ENCODE measurements around the gene S100A13.
"Not testable (repeated sequence)": the region's sequence is repeated elsewhere in the genome, so short reads cannot be mapped to it uniquely, and the experiment has no call there.

S100A13 gene

DNA sequence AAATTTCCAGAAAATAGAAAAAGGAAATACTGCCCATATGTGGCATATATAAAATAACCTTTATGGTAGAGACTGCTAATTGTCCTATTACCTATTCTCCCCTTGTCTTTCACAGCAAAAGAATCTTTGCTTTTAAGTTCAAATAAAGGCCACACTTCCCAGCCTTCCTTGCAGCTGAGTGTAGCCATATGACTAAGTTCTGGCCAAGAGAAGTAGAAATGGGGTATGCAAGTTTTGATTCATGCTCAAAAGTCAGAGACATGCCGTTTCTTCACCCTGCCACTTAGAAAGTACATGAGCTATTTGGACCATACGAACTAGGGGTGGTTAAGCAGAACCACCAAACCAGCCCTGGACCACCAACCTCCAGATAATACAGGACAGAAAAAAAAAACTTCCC is 43.3 kb downstream of the S100A13 start:
- no peaks in the 10 kb centered on the region for H3K36me3 ChIP-seq (ENCODE audit: control insufficient read depth, insufficient read depth, low read length)
- H3K9ac ChIP-seq (ENCODE audit: low read length): no peak overlapping the region
- H3K27ac ChIP-seq (ENCODE audit: low read depth, low read length): no peak overlapping the region
- H3K4me1 ChIP-seq (ENCODE audit: control insufficient read depth, insufficient read depth, low read length): no peaks in the 10 kb centered on the region
- no peaks in the 10 kb centered on the region for H3K27me3 ChIP-seq (ENCODE audit: control insufficient read depth, insufficient read depth, low read length)
- H3K4me3 ChIP-seq (ENCODE audit: low read length): no peak overlapping the region

DNA sequence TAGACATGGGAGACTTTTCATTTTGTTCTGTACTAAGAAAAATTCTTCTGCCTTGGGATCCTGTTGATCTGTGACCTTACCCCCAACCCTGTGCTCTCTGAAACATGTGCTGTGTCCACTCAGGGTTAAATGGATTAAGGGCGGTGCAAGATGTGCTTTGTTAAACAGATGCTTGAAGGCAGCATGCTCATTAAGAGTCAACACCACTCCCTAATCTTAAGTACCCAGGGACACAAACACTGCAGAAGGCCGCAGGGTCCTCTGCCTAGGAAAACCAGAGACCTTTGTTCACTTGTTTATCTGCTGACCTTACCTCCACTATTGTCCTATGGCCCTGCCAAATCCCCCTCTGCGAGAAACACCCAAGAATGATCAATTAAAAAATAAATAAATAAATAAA is 43.8 kb downstream of the S100A13 start:
- H3K9ac ChIP-seq (ENCODE audit: low read length); H3K27me3 ChIP-seq (ENCODE audit: control insufficient read depth, insufficient read depth, low read length); H3K4me3 ChIP-seq (ENCODE audit: low read length); H3K27ac ChIP-seq (ENCODE audit: low read depth, low read length); H3K36me3 ChIP-seq (ENCODE audit: control insufficient read depth, insufficient read depth, low read length); H3K4me1 ChIP-seq (ENCODE audit: control insufficient read depth, insufficient read depth, low read length): not testable (repeated sequence)

- H3K4me1 ChIP-seq (ENCODE audit: control insufficient read depth, insufficient read depth, low read length); H3K27ac ChIP-seq (ENCODE audit: low read depth, low read length); H3K36me3 ChIP-seq (ENCODE audit: control insufficient read depth, insufficient read depth, low read length); H3K4me3 ChIP-seq (ENCODE audit: low read length); H3K9ac ChIP-seq (ENCODE audit: low read length); H3K27me3 ChIP-seq (ENCODE audit: control insufficient read depth, insufficient read depth, low read length): not testable (repeated sequence)
Measured at GRCh38 chr1:153582836-153583235, 44.5 kb downstream of the S100A13 start.

DNA sequence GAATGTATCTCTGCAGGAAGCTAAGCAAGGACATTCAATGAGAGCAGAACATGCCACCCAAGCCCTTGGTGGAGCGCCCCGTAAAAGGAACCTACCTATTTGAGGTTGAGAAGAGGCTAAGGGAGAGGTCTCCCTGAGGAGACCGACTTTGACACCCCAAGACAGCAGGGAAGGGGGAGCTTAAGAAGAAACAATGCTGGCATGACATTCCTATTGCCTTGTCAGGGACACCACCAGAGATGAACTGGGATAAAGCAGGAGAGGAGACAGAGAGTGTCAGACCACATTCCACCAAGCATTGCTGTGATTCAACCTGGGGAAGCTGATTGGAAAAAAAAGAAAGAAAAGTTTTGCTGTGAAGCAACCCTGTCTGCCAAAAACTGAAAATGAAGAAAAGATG is 48.4 kb downstream of the S100A13 start:
- Histone ChIP-seq H3K9ac (ENCODE audit: low read length) (no peak overlapping the region), H3K4me3 (ENCODE audit: low read length) (no peak overlapping the region), H3K36me3 (ENCODE audit: control insufficient read depth, insufficient read depth, low read length) (no peaks in the 10 kb centered on the region), H3K27ac (ENCODE audit: low read depth, low read length) (no peak overlapping the region), H3K27me3 (ENCODE audit: control insufficient read depth, insufficient read depth, low read length) (no peaks in the 10 kb centered on the region), H3K4me1 (ENCODE audit: control insufficient read depth, insufficient read depth, low read length) (no peaks in the 10 kb centered on the region)

GRCh38 chr1:153578490-153578889 is 48.8 kb downstream of the S100A13 start:
- no peaks in the 10 kb centered on the region for H3K27me3 ChIP-seq (ENCODE audit: control insufficient read depth, insufficient read depth, low read length)
- no peaks in the 10 kb centered on the region for H3K36me3 ChIP-seq (ENCODE audit: control insufficient read depth, insufficient read depth, low read length)
- no peaks in the 10 kb centered on the region for H3K4me1 ChIP-seq (ENCODE audit: control insufficient read depth, insufficient read depth, low read length)
- no peak overlapping the region for H3K27ac ChIP-seq (ENCODE audit: low read depth, low read length)
- no peak overlapping the region for H3K9ac ChIP-seq (ENCODE audit: low read length)
- no peak overlapping the region for H3K4me3 ChIP-seq (ENCODE audit: low read length)

GRCh38 chr1:153577624-153578051 is 49.7 kb downstream of the S100A13 start:
- Histone ChIP-seq H3K4me3 (ENCODE audit: low read length) (no peak overlapping the region), H3K4me1 (ENCODE audit: control insufficient read depth, insufficient read depth, low read length) (no peaks in the 10 kb centered on the region), H3K27ac (ENCODE audit: low read depth, low read length) (no peak overlapping the region)

DNA sequence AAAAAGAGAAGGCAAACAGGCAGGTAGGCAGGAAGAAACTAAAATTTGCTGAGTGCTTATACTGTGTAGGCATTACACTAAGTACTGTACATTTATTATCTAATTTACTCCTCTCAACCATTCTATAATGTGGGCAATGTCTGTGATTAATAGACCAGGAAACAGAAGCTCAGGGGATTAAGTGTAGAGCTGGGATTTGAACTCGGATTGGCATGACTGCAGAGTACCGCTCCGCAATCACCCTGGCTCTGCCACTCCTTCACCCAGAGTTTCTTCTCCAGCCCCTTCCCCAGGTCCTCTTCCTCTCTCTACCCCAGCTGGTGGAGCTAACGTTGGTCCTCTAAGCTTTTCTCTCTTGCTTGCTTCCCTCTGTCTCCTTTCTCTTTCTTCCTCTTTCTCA is 50.2 kb downstream of the S100A13 start:
- no peaks in the 10 kb centered on the region for H3K4me1 ChIP-seq (ENCODE audit: control insufficient read depth, insufficient read depth, low read length)
- no peak overlapping the region for H3K9ac ChIP-seq (ENCODE audit: low read length)
- H3K36me3 ChIP-seq (ENCODE audit: control insufficient read depth, insufficient read depth, low read length): no peaks in the 10 kb centered on the region
- H3K27ac ChIP-seq (ENCODE audit: low read depth, low read length): no peak overlapping the region
- no peaks in the 10 kb centered on the region for H3K27me3 ChIP-seq (ENCODE audit: control insufficient read depth, insufficient read depth, low read length)
- no peak overlapping the region for H3K4me3 ChIP-seq (ENCODE audit: low read length)

More at GRCh38 chr1:153577624-153578051, 49.7 kb downstream of the S100A13 start:
- H3K9ac ChIP-seq (ENCODE audit: low read length): no peak overlapping the region
- H3K36me3 ChIP-seq (ENCODE audit: control insufficient read depth, insufficient read depth, low read length): no peaks in the 10 kb centered on the region
- no peaks in the 10 kb centered on the region for H3K27me3 ChIP-seq (ENCODE audit: control insufficient read depth, insufficient read depth, low read length)

DNA sequence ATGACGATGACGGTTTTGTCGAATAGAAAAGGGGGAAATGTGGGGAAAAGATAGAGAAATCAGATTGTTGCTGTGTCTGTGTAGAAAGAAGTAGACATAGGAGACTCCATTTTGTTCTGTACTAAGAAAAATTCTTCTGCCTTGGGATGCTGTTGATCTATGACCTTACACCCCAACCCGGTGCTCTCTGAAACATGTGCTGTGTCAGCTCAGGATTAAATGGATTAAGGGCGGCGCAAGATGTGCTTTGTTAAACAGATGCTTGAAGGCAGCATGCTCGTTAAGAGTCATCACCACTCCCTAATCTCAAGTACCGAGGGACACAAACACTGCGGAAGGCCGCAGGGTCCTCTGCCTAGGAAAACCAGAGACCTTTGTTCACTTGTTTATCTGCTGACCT is 51.8 kb downstream of the S100A13 start:
- H3K36me3 ChIP-seq (ENCODE audit: control insufficient read depth, insufficient read depth, low read length); H3K27ac ChIP-seq (ENCODE audit: low read depth, low read length); H3K4me3 ChIP-seq (ENCODE audit: low read length); H3K9ac ChIP-seq (ENCODE audit: low read length); H3K27me3 ChIP-seq (ENCODE audit: control insufficient read depth, insufficient read depth, low read length); H3K4me1 ChIP-seq (ENCODE audit: control insufficient read depth, insufficient read depth, low read length): not testable (repeated sequence)

GRCh38 chr1:153575081-153575491 is 52.2 kb downstream of the S100A13 start:
- H3K9ac ChIP-seq (ENCODE audit: low read length); H3K36me3 ChIP-seq (ENCODE audit: control insufficient read depth, insufficient read depth, low read length); H3K27ac ChIP-seq (ENCODE audit: low read depth, low read length); H3K27me3 ChIP-seq (ENCODE audit: control insufficient read depth, insufficient read depth, low read length); H3K4me3 ChIP-seq (ENCODE audit: low read length); H3K4me1 ChIP-seq (ENCODE audit: control insufficient read depth, insufficient read depth, low read length): not testable (repeated sequence)

DNA sequence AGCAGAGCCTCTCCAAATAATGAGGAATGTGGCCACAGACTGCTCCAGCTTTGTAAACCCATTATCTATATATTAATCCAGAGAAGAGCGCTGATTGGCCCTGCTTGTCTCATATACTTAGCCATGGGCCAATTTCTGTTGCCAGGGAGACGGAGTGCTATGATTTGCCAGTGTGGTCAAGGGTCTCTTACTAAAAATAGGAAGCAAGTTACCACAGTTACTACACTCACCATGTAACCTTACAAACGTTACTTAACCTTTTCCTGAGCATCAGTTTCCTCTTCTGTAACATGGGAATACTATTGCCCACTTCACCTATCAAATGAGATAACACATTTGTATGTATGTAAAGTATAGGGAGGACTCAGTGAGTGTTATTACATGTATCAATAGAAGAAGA is 54.0 kb downstream of the S100A13 start:
- H3K4me3 ChIP-seq (ENCODE audit: low read length): no peak overlapping the region
- H3K36me3 ChIP-seq (ENCODE audit: control insufficient read depth, insufficient read depth, low read length): no peaks in the 10 kb centered on the region
- H3K27me3 ChIP-seq (ENCODE audit: control insufficient read depth, insufficient read depth, low read length): no peaks in the 10 kb centered on the region
- H3K9ac ChIP-seq (ENCODE audit: low read length): no peak overlapping the region
- peaks cover 4% of the 10 kb centered on the region for H3K4me1 ChIP-seq (ENCODE audit: control insufficient read depth, insufficient read depth, low read length)
- peak overlapping the region; percentile 59 for H3K27ac ChIP-seq (ENCODE audit: low read depth, low read length)

GRCh38 chr1:153572569-153573015 is 54.7 kb downstream of the S100A13 start:
- Histone ChIP-seq H3K4me1 (ENCODE audit: control insufficient read depth, insufficient read depth, low read length) (peaks cover 11% of the 10 kb centered on the region), H3K4me3 (ENCODE audit: low read length) (no peak overlapping the region), H3K27ac (ENCODE audit: low read depth, low read length) (peak overlapping the region; percentile 59), H3K27me3 (ENCODE audit: control insufficient read depth, insufficient read depth, low read length) (no peaks in the 10 kb centered on the region), H3K36me3 (ENCODE audit: control insufficient read depth, insufficient read depth, low read length) (no peaks in the 10 kb centered on the region), H3K9ac (ENCODE audit: low read length) (no peak overlapping the region)

- no peak overlapping the region for H3K27ac ChIP-seq (ENCODE audit: low read depth, low read length)
- peaks cover 18% of the 10 kb centered on the region for H3K4me1 ChIP-seq (ENCODE audit: control insufficient read depth, insufficient read depth, low read length)
Measured at GRCh38 chr1:153571706-153572105, 55.6 kb downstream of the S100A13 start.

GRCh38 chr1:153570874-153571273 is 56.4 kb downstream of the S100A13 start:
- H3K4me1 ChIP-seq (ENCODE audit: control insufficient read depth, insufficient read depth, low read length): peaks cover 24% of the 10 kb centered on the region
- no peak overlapping the region for H3K4me3 ChIP-seq (ENCODE audit: low read length)
- H3K36me3 ChIP-seq (ENCODE audit: control insufficient read depth, insufficient read depth, low read length): no peaks in the 10 kb centered on the region
- H3K27ac ChIP-seq (ENCODE audit: low read depth, low read length): no peak overlapping the region
- no peaks in the 10 kb centered on the region for H3K27me3 ChIP-seq (ENCODE audit: control insufficient read depth, insufficient read depth, low read length)
- H3K9ac ChIP-seq (ENCODE audit: low read length): no peak overlapping the region

More at GRCh38 chr1:153571706-153572105, 55.6 kb downstream of the S100A13 start:
- Histone ChIP-seq H3K27me3 (ENCODE audit: control insufficient read depth, insufficient read depth, low read length) (no peaks in the 10 kb centered on the region), H3K36me3 (ENCODE audit: control insufficient read depth, insufficient read depth, low read length) (no peaks in the 10 kb centered on the region), H3K9ac (ENCODE audit: low read length) (no peak overlapping the region), H3K4me3 (ENCODE audit: low read length) (no peak overlapping the region)
